Activated T-cell treated with anti-CD3 and anti-CD28 coated beads for 1 hour (primary cell): ENCODE data around the gene DOCK9.

Experiments used
- DNase-seq: peaks from one replicate; pipeline ENCODE4 v3.0.0-alpha.2; 2020; ENCODE audit warnings: low read depth

The DOCK9 gene

DNA sequence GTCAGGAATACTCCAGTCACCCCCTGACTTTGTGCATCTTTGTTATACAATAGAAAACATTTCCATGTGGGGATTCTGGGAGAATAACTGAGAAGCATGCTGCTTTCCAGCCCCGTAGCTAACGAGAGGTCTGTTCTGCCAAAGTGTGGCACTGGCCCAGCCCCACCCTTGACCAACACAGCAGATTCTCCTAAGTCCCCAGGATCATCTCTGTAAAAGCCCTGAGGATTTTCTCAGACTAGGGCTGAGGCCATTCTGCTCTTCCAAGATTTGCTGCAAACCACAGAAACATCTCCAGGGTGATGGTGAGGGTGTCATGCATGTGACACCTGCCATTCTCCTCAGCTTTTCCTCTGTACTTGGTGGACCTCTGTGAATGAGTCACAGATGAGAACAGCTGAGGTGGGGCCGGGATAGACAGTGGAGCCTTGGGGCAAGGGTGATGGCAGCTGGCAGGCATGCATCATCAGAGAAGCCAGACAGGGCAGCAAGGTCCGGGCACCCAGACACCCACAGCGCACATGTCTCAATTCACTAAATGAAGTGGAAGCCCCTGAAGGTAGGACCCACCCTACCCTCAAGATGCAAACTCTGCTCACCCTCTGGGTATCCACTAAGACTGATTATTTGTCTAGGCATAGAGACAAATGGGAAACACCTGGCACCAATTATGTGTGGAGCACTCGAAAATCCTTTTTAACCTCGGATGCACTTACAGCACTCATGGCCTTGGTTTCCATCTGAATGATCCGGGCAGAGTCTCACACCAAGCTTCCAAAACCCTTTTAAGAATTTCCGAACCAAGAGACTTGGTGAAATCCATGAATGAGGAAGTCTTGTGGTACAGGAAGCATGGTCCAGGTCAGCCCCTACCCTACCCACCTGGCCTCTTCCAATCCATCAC, 20.1 kb upstream of the DOCK9 start:
- DNase-seq = no peak

DNA sequence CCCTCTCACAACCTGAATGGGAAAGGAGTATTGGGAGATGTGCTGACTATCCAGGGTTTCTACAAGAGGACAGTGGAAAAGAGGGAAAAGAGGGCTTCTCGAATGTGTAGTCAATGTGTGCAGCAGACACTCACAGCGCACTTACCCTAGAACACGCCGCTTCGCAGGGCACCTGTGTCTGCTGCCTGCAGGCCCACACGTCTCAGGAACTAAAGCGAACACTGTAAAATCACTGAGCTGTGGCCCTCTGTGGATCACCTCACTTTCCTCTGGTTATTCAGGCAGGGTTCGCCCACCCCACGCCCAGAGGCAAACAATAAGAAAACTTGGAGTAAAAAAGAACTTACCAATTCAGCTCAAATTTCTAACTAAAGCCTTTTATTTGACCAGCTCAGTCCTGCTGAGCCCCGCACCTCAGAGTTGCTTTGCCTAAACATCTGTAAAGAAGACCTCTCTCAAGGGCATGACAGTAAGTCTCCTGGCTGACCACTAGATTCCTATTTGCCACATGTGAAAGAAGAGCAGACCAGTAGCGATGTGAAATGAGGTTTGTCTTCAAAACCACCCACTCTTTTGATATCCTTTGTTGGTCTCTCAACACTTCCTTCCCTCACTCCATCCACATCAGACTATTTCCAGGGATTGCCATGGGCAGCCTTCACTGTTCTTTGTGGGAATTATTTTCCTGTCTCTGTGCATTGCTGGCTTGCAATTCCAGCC, 19.3 kb upstream of the DOCK9 start:
- DNase-seq = no peak

DNA sequence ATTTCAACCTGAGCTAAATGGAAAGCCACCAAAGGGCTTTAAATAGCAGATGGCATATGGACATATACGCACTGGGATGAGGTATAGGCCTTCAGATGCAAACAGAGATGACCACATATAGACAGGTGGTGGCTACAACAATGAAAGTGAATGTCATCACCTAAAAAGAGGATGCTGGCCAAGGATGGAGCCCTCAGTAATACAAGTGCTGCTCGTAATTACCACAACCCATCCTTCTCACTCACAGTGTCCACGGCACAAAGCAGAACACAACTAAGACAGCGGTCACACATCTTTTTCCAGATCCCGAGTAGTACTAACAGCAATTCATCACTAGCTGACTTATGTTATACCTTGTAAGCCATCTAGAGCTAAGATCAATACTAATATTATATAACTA, 18.2 kb upstream of the DOCK9 start:
- DNase-seq = no peak

DNA sequence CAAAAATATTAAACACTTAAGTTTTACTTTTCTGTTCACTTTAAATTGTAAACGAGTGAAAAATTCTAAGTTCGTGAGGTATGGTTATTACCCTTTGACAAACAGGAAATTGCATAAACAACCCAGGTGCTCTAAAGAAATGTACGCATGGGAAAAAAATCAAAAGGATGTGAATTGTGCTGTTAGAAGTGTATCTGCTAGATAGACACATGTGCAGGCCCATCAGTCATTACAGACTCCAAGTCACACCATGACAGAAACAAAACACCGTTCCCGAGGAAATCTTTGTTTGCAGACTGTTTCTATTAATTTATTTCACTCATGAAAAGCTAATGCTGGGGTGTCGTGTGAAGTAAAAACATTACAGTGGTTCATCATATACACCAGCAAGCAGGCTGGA, 17.0 kb upstream of the DOCK9 start:
- no peak for DNase-seq

DNA sequence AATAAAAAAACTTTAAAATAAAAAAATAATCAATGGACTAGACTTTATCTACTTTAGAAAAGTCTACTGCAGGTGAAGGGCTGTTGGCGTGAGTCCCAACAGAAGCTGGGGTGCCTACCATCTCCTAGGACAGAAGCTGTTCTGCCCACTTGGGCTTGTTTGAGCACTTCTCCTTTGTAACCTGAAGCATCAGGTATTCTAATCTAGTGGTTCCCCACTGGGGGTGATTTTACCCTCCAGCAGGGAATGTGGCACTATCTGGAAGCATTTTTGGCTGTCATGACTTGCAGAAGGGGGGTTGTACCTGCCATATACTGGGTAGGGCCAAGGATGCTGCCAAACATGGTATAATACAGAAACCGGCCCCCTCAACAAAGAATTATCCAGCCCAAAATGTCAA, 16.2 kb upstream of the DOCK9 start:
- DNase-seq = no peak

DNA sequence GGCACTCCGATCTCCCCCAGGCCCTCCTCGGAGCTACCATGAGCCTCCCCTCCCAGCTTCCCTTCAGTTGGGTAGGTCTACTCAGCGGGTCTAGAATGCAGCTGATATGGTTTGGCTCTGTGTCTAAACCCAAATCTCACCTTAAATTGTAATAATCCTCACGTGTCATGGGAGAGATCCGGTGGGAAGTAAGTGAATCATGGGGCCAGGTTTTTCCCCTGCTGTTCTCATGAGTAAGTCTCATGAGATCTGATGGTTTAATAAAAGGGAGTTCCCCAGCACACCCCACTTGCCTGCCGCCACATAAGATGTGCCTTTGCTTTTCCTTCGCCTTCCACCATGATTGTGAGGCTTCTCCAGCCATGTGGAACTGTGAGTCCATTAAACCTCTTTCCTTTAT, 14.5 kb upstream of the DOCK9 start:
- DNase-seq = no peak

DNA sequence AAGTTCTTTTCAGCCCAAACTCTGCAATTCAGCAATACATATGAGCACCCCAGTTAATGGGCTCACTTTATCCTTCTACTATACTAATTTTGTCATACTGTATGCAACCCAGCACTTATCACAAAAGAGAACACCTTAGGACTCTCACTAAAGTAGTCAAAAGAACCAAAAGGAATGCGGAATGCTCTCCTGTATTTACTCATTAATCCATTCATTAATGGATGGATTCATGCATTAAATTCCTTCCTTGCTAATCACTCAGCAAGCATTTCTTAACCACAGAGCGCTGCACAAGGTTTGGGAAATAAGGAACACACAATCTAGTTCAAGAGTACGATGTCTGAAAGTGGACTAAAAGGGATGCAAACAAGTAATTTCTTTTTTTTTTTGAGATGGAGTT, 12.8 kb upstream of the DOCK9 start:
- DNase-seq = no peak

DNA sequence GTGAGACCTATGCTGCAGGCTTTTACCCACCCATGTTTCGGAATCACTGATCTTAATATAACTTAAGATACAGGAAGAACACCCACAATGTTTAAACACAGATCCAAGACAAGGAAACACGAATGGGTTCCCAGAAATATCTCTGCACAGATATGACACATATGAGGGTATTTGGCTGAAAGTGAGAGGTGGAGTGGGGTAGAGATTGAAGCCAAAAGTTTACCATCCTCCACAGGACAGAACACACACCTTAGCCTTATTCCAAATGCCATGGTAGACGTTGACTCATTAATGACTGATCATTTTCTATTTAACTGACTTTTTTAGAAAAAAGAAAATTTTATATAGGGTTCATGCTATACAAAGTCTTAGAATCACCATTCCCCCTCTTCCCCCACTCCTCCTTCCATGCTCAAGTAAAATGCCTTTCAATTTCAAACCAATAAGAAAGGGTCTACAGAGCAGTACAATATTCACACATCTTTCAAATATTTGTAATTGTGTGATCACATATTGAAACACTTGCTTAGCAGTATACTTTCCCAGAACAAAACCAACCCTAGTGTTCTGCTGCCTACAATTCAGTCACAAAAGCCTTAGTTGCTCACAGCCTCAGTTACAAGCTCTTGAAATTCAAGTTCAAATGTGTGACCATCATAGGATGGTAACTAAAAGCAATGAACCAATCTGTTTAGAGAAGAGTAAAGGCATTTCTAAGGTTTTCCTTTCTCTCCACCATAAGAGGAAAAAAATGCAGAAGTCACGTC, 11.8 kb upstream of the DOCK9 start:
- DNase-seq = no peak

DNA sequence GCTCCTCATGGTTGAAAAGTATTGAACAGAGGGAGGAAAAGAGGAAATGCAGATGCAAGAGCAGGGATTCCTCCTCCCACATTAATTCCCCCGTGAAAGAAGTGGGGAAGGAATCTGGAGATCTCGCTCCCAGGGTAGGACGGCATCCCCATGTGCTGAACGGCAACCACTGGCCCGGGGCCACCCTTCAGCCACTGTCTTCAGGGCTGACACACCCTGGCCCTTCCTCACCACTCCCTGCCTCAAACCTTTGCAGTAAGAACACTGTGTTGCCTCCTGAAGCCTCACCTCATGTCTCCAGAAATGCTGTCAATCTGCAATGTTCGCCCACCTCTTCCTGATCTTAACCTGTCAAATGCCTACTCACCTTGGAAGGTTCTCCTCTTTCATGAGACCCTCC, 10.9 kb upstream of the DOCK9 start:
- DNase-seq = no peak

DNA sequence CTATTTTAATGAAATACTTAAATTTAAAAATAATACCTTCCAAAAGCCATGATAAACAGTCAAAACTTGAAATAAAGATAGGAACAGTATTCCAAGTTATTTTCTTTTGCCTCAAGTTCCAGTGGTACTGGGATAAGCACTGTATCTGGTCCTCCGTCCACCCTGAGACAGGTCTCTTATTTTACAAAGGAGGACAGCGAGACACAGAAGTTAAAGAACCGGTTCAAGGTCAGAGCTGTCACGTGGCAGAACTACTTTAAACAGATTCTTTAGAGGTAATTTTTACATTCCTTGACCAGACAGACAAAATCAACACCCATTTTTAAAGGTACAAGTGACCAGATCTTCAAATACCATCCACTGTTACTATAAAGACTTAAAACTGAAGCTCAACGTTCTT, 10.4 kb upstream of the DOCK9 start:
- DNase-seq = no peak

DNA sequence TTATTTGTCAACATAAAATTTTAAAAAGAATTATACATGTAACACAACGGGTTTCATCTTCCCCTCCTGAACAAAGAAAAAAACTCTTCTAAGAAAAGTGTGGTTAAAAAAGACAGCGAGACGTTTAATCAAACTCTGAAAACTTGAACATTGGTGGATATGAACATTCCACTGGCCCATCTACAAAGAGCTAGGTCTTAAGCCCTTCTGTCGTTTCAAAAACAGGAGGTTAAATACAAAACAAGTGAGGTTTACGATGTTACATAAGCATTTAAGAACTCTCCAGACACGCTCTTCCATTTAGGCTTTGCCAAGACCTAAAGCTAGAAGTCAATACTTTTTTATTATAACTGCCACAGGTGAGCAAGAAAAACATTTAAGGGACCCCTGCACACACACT, 9.4 kb upstream of the DOCK9 start:
- no peak for DNase-seq

DNA sequence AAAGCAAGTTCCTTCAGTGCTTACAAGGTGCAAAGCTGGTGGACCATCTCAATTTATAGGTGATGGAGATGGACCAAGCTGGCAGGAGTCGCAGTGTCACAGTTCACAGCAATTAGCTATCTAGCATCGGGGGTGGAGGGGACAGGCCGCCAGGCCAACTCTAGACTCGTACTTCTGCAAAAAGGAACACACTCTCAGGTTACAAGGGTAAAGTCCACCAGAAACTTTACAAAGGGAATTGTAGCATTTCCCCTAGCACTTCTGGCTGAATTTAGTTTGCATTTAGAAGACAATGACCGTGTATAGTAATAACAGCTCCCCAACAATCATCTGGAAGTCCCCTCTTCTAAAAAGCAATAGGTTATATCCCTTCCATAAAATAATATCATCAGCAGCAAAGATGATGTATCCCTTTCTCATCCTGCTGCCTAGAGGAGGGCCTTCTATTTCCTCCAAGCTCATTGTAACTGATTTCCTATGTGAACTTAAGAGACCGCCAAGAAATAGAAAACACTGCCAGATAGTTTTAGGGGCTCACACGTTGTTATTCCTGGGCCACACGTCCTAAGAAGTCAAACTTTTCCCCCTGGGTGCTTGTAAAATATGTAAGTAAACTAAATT, 8.5 kb upstream of the DOCK9 start:
- no peak for DNase-seq

DNA sequence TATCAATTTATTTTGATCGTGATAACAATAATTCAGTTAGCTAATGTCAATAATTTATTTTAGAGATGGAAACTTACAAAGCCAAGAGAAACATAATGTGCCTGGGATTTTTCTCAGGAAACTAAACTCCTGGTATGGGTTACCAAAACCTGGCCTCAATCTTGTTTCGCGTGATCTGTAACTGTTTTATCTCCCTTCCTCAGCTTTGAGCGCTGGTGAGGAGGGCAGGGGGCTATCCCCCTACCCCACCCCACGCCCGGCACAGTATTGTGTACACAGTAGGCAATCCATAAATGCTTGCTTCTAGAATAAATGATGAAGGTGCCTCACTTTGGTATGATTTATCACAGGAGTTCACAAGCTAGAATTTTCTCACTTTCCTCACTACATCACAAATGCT, 7.7 kb upstream of the DOCK9 start:
- no peak for DNase-seq

DNA sequence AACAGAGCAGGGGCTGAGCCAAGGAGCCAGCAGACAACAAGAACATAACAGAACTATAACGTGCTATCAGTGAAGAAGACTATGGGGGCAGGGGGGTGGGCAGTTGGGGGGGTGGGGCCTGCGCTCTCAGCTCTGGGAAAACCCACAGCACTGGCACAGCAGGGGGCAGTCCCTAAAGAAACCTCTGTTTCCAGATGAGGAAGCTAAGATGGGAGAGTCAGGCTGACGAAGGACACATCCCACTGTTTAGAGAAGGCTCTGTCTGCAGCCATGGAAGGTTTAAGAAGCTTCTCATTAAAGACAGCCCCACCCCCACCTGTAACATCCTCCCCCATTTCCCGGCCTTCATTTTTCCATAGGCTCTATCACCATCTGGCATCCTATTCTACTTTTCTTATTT, 7.1 kb upstream of the DOCK9 start:
- no peak for DNase-seq

DNA sequence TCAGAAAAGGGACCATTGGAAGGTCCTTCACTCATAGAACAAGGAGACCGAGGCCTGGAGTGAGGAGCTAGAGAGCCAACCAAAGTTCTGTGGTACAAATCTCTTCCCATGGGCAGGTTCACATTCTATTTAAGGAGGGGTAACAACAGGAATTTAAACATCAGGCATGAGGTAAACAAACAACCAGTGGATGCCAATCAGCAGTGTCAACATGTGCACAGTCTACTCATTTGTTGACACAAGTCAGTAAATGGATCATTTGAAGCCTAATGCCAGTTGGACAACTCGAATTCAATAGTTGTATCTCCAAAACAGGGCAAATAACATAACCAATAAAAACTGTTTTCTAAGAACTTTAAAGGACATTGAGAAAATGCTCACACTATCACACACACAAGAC, 6.3 kb upstream of the DOCK9 start:
- no peak for DNase-seq

DNA sequence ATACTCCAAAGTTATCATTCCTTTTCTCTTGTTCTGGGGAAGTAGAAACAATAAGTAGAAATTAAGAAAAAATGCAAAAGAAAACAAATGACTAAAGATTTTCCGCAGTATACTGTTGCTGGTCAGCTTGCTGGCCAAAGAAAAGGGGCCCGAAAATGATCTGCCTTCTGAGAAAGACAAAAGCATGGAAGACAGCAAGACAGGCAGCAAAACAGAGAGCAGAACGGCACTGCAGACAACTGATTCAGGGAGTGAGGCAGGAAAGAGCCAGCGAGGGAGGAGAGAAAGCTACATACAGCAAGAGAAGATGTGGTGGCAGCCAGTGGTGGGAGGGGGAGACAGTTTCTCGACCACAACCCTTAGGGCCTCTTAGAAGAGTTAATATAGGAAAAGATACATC, 5.3 kb upstream of the DOCK9 start:
- no peak for DNase-seq

DNA sequence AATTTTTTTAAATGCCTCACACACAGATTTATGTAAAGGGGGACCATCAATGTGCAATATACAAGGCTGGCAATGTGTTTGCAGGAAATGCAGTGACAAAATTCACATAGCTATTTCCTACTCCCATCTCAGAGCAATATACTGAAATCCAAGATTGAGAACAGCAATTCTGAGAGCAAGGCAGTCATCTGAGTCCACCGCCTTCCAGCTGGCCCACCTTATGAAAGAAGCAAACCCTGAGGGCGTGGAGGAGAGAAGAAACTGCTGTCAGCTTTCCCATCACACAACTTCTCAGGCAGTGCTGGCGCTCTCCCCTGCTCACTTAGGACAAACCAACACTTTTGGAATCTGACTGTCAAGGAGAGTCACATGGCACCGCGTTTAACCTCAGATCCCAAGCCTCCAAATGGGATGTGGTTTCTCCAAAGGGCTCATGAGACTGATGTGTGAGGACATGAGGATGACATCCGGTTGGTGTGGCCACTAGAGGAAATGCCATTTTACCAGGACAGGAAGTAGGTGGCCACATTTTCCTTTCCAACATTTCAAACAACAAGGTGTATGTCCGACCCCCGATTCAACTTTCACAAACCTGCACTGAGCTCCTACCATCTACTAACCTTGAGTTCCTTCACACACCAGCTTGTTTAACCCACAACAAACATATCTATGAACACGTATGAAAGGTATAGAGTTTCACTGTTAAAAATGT, 3.7 kb upstream of the DOCK9 start:
- no peak for DNase-seq

DNA sequence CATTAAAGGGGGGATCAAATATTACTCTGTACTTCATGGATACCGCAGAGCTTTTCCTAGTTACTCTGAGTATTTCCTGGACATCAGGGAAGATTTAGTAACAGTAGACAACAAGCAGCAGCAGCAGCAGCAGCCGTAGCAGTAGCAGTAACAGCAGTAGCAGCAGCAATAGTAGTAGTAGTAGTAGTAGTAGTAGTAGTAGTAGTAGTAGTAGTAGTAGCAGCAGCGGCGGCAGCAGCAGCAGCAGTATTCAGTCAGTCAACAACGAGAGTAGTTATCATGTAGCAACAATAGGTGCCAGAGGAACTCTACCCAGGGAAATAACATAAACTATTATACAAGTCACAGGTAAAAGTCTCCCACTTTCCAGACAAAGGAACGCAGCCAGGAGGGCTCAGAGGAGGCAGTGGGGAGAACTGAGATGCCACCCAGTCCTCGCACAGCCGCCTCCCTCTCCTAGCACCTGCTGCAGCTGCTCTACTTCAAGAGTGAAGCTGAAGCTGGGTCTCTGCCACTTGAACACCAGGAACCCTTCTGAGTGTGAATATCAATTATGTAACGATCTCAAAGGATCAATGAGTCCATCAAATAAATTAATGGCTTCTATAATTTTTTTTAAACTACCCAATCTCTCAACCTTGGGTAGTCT, 1.3 kb upstream of the DOCK9 start:
- DNase-seq = no peak

DNA sequence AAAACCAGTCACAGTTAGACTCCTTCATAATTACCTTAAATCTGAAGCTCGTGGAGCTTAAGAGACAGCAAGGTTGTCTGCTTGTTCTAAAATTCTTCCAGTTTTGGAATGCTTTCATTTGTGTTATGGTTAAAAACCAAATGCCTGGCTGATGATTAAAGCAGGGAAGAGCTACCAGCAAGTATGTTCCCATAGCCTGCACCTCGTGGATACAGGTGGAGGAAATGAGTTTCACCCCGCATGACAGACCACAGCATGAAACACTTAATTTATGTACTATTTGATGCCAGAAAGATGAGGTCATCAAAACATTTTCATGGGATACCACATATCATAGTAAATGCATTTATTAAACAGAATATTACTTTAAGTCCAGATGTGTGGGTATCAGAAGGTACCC, 416 bp upstream of the DOCK9 start:
- no peak for DNase-seq

DNA sequence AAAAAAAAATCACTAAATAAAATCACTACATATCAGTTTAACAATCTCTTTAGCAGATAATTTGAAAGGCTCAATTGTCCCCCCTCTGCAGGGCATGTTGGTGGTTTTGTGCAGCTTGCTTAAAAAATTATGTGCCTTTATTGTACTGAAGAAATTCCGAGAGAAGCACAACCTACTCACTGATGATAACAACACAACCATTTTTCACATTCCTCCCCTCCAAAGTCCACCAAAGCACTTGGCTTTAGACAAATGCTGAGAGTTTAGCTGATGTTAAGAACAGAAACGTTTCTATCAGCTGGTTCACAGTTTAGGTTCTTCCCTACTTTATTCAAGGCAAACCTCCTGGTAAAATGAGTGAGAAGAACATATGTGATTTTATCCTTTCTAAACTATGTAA, 923 bp downstream of the DOCK9 start:
- no peak for DNase-seq

DNA sequence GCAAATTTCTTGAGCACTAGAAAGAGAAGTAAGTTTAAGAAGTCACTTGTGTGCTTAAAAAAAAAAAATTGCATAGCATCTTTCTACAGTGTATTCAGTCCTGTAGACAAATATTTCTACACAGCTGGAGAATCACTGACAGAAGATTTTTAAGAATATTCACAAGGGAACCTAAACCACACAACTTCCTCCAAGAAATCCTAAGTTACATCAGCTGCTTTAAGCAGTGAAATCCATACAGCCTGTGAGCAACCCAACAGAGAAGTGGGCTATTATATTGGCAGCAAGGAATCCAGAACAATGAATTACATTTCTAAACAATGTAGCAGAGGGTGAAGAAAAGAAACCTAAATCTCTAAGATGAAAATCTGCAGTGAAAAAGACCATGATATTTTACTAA, 1.5 kb downstream of the DOCK9 start:
- DNase-seq = no peak
